Mammary epithelial cell (primary cell): Measurements from ENCODE around the gene STMP1.

Experiments used
- CTCF ChIP-seq, 2 donors: IDR thresholded peaks in 1 of 2; conservative IDR thresholded peaks in 1 of 2; 2 replicates each; pipeline ENCODE4 v1.5.1; 2011 to 2012; ENCODE audit warnings: inconsistent platforms in 2 of 2, low read length in 2 of 2, mild to moderate bottlenecking in 2 of 2, control low read depth in 1 of 2, low read depth in 1 of 2; ENCODE audit not compliant: insufficient read depth in 1 of 2; ENCODE audit errors: extremely low read depth in 1 of 2
- EZH2 ChIP-seq: IDR thresholded peaks from 2 replicates; pipeline ENCODE4 v1.6.1; 2012; ENCODE audit warnings: low read length, inconsistent platforms, borderline replicate concordance

DNA sequence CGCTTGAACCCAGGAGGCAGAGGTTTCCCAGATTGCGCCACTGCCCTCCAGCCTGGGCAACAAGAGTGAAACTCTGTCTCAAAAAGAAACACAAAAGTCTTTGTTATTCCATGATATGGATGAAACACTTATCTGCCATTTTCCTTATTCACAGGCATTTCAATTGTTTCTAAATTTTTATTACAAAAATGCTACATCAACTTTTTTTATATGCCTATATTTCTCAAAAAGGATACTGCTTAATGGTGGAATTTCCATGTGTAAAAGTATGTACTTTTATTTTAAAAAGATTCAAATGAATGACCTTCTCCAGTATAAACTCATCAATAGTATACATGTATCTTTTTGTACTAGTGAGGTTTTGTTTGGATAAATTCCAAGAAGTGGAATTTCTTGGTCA is 41.9 kb upstream of the STMP1 start:
- TF ChIP-seq CTCF (conservative IDR thresholded peaks at IDR 0.05 in 1 of 2, IDR thresholded peaks at IDR 0.05 in 1 of 2; ENCODE audit: extremely low read depth in 1 of 2, insufficient read depth in 1 of 2, low read depth in 1 of 2, low read length in 2 of 2) (no peak), EZH2 (no peak)
